GM10266 (cell line): Measurements from ENCODE around the gene P4HA2.

Experiments
- DNase-seq: peaks from one replicate; pipeline ENCODE4 v3.0.0; 2012; ENCODE audit errors: extremely low spot score
- CTCF ChIP-seq: IDR thresholded peaks from 2 replicates; pipeline ENCODE4 v1.5.1; 2012; ENCODE audit warnings: mild to moderate bottlenecking, low read depth; ENCODE audit not compliant: control insufficient read depth, insufficient read depth; ENCODE audit errors: missing control alignments

P4HA2 gene

GRCh38 chr5:132193165-132193694 is 34.4 kb downstream of the P4HA2 start:
- TF ChIP-seq CTCF, result no peak
- DNase-seq, result no peak

GRCh38 chr5:132190161-132190817 is 37.4 kb downstream of the P4HA2 start:
- peak; percentile 52 for DNase-seq
- peak; percentile 42 for TF ChIP-seq CTCF

DNA sequence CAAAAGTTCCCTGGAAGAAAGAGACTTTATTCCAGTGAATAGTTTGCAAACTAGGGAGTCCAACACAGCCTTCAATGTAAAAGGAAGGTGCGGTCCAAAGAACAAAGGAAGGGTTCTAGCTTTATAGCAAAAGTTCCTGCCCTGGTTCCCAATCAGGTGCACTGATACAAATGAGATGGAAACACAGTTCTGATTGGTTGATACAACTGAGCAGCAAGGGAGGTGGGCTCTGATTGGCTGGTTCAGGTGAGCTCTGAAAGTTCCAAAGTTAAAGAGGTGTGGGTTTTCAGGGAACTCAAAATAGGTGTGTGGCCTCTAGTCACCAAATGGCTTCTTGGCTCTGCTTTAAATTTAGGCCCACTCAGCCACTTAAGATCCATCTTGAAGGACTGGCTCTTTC is 43.1 kb downstream of the P4HA2 start:
- TF ChIP-seq CTCF, result no peak
- DNase-seq, result no peak

DNA sequence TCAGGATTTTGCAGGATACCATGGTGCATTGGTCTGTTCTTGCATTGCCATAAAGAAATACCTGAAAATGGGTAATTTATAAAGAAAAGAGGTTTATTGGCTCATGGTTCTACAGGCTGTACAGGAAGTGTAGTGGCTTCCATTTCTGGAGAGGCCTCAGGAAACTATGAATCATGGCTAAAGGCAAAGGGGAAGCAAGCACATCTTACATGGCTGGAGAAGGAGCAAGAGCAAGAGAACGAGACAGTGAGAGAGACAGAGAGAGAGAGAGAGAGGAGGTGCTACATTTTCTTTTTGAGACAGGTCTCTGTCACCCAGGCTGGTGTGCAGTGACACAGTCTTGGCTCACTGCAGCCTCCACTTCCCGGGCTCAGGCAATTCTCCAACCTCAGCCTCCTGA is 43.9 kb downstream of the P4HA2 start:
- DNase-seq, result no peak

DNA sequence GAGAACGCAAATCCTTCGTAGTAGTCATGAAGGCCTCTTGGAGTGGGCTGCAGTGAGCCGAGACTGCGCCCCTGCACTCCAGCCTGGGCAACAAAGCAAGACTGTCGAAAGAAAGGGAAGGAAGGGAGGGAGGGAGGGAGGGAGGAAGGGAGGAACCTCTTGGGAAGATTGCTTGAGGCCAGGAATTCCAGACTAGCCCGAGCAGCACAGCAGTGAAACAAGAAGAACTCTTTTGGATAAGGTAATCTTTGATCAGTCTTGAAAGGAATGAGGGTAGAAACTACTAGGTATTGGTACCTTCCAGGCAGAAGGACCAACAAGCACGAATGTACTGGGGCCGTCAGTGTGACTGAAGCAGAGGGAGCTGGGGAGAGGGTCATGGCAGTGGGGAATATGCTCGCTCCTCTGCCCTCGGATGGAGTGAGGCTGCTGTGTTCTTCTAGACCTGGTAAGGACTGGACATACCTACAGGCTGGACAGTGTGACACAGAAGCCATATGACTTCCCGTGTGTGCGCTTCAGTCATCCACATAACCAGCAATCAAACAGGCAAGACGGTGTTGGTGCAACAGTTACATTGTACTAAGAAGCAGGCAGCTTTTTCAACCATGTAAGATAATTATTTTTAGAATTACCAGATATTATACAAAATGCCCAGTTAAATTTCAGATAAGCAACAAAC is 45.2 kb downstream of the P4HA2 start:
- no peak for DNase-seq
- TF ChIP-seq CTCF, result no peak

More for the DNA sequence above, 43.9 kb downstream of the P4HA2 start:
- no peak for TF ChIP-seq CTCF

DNA sequence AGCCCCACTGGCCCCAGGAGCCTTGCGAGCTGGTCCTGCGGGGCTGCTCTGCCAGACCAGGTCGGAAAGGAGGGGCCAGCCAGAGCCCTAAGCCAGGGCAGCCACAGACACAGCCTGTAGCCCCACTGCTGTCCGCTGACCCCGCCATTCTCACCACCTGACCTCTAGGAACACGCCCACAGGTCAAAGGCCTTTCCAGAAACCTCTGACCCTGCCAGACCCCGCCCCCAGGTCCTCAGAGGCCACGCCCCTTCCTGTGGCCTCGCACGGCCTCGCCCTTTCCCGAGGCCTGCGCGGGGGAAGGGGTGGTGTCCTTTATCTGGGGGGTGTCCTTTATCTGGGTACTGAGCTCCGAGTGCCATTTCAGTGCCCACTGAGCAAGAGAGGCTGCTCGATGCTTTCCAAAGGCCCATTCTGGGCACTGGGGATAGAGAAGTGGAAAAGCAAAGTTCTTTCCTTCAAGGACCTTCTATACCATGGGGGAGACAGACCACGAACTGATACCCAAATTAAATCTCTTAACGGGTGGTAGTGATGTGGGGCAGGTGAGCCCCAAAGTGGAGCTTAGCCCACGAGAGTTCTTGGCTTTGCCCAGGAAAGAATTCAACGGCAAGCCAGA is 46.5 kb downstream of the P4HA2 start:
- no peak for TF ChIP-seq CTCF
- DNase-seq, result no peak
